ENCODE measurements around the gene MOB3B.

MOB3B gene

GRCh38 chr9:27529316-27530278 is at the start of gene MOB3B:
Gene MOB3B (minus strand): TSS chr9:27529814. CDS start chr9:27455550, 74,264 bp downstream.
- TF ChIP-seq CTCF (IDR thresholded peaks at IDR 0.05), result peak; percentile 89

DNA sequence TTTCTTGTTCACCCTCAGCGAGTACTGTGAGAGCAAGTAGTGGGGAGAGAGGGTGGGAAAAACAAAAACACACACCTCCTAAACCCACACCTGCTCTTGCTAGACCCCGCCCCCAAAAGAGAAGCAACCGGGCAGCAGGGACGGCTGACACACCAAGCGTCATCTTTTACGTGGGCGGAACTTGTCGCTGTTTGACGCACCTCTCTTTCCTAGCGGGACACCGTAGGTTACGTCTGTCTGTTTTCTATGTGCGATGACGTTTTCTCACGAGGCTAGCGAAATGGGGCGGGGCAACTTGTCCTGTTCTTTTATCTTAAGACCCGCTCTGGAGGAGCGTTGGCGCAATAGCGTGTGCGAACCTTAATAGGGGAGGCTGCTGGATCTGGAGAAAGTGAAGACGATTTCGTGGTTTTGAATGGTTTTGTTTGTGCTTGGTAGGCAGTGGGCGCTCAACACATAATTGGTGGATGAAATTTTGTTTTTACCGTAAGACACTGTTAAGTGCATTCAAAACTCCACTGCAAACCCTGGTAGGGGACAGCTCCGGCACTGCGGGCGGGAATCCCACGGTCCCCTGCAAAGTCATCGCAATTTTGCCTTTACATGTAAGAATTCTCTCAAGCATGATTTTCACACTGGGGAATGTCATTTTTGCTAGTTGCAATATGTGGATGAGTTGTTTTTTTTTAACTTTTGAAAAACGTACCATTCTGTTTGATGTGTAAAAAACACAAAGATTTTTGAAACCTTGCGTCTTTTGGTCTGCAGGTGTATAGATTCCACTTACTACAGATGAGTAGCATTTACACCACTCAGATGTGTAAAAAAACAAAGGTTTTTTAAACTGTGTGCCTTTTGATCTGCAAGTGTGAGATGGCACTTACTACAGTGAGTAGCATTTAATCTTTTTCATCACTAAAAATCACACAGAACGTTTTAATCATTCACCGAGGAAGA is 44.3 kb upstream of the MOB3B start:
- TF ChIP-seq CTCF (IDR thresholded peaks at IDR 0.05), result no peak

DNA sequence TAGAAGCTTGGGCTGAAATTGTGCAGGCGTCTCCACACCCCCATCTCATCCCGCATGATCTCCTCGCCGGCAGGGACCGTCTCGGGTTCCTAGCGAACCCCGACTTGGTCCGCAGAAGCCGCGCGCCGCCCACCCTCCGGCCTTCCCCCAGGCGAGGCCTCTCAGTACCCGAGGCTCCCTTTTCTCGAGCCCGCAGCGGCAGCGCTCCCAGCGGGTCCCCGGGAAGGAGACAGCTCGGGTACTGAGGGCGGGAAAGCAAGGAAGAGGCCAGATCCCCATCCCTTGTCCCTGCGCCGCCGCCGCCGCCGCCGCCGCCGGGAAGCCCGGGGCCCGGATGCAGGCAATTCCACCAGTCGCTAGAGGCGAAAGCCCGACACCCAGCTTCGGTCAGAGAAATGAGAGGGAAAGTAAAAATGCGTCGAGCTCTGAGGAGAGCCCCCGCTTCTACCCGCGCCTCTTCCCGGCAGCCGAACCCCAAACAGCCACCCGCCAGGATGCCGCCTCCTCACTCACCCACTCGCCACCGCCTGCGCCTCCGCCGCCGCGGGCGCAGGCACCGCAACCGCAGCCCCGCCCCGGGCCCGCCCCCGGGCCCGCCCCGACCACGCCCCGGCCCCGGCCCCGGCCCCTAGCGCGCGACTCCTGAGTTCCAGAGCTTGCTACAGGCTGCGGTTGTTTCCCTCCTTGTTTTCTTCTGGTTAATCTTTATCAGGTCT is 43.5 kb upstream of the MOB3B start, which contains the start of gene C9orf72:
Gene C9orf72 (minus strand): TSS at position 564 of the 716 bp plus-strand sequence. CDS start 6,361 bp downstream, outside the sequence.
- TF ChIP-seq CTCF (IDR thresholded peaks at IDR 0.05), result no peak

DNA sequence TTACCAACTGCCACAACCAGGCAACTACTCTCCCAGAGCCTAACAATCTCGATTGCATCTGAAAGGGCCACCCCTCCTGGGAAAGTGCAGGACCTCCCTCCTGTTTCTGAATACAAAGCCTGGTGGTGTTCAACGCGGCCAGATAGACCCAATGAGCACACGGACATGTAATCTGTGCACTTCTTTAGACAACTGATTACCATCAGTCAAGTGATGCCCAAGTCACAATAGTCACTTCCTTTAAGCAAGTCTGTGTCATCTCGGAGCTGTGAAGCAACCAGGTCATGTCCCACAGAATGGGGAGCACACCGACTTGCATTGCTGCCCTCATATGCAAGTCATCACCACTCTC is 42.9 kb upstream of the MOB3B start:
- no peak for TF ChIP-seq CTCF (IDR thresholded peaks at IDR 0.05)

DNA sequence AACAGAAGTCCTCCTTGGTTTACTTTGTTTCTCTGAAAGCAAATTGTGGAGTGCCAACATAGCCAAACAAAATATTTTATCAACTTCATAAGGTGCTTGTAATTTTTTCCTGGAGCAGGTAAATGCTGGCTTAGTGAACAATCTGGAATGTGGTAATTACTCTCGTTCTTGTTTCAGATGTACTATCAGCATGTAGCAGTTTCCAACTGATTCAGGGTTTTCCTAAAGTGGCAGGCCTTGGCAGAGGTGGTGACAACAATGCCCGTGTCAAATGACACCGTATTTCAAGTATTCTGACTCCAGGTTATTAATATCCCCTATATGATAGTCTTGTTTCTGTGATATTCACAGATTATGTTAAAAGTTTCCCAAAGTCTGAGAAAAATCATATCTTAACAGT is 42.4 kb upstream of the MOB3B start:
- no peak for TF ChIP-seq CTCF (IDR thresholded peaks at IDR 0.05)

- no peak for TF ChIP-seq CTCF (IDR thresholded peaks at IDR 0.05)
Measured at GRCh38 chr9:27571011-27571410, 41.4 kb upstream of the MOB3B start.

DNA sequence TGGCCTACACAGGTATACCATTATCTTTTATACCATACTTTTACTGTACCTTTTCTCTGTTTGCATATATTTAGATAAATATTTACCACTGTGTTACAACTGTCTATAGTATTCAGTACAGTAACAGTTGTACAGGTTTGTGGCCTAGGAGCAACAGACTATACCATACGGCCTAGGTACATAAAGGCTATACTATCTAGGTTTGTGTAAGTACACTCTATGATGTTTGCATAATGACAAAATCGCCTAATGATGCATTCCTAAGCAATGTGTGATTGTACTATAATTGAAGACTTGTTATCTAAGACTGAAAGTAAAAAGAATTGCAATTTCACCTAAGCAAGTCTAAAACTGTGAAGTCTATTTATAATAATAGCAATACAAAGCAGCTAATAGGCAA is 39.8 kb upstream of the MOB3B start:
- no peak for TF ChIP-seq CTCF (IDR thresholded peaks at IDR 0.05)
